Vagina (tissue), 2 donors: Measurements from ENCODE around the gene HDAC10.

Experiments
- POLR2A ChIP-seq, 2 donors: fragments of 450-650 bp; IDR thresholded peaks; one replicate each; pipeline ENCODE4 v1.6.1; 2017; ENCODE audit warnings: antibody characterized with exemption in 2 of 2, mild to moderate bottlenecking in 2 of 2, moderate library complexity in 2 of 2
- POLR2AphosphoS5 ChIP-seq, 2 donors: sonication (generic); formaldehyde crosslinking; IDR thresholded peaks; one replicate each; pipeline ENCODE4 v1.9.0; 2017; ENCODE audit warnings: antibody characterized with exemption in 2 of 2, mild to moderate bottlenecking in 2 of 2, low read depth in 1 of 2; ENCODE audit not compliant: insufficient read depth in 1 of 2
- TF ChIP-seq, protein P1 (sequence below), 3 experiments: fragments of 450-650 bp in 2 of 3; fragments of 200-600 bp in 1 of 3; sonication (generic) in 1 of 3; IDR thresholded peaks; one replicate each; pipeline ENCODE4 v1.5.1; 2017 to 2019; ENCODE audit warnings: antibody characterized with exemption in 3 of 3, mild to moderate bottlenecking in 2 of 3, moderate library complexity in 2 of 3

DNA sequence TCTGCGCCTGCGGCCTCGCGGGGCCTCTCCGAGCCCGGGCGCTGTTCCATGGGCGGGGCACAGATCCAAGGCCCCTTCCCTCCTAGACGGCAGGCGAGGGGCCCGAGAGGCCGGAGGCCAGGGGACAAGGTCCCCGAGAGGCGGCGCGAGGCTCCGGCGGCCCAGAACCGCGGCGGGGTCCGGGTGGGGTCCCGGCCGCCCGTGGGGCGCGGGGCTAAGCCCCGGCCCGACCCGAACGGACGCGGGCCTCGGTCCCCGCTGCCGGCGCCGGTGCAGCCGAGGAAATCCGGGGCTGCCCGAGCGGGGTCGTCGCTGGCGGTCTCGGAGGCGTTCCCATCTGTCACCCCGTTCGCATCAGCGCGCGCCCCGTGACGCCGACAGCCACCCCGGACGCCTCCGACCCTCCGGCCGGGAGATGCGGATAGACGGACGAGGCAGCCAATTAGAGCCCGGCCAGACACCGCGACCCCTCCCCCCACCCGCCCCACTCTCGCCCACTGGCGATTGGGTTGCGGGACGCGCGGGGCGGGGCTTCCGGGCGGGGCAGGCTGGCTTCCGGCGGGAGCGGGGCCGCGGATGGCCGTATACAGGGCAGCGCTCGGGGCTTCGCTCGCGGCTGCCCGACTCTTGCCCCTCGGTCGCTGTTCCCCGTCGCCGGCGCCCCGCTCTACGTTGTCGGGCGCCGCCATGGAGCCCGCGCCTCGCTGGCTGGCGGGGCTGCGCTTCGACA is 50.4 kb downstream of the HDAC10 start, which contains the start of gene SELENOO:
- TF ChIP-seq POLR2AphosphoS5 (IDR thresholded peaks at IDR 0.05; ENCODE audit: insufficient read depth in 1 of 2, low read depth in 1 of 2) (peak; percentile 33 to 81), POLR2A (IDR thresholded peaks at IDR 0.05) (peak in 1 of 2 donors; percentile 77)
- TF ChIP-seq, protein P1, sequence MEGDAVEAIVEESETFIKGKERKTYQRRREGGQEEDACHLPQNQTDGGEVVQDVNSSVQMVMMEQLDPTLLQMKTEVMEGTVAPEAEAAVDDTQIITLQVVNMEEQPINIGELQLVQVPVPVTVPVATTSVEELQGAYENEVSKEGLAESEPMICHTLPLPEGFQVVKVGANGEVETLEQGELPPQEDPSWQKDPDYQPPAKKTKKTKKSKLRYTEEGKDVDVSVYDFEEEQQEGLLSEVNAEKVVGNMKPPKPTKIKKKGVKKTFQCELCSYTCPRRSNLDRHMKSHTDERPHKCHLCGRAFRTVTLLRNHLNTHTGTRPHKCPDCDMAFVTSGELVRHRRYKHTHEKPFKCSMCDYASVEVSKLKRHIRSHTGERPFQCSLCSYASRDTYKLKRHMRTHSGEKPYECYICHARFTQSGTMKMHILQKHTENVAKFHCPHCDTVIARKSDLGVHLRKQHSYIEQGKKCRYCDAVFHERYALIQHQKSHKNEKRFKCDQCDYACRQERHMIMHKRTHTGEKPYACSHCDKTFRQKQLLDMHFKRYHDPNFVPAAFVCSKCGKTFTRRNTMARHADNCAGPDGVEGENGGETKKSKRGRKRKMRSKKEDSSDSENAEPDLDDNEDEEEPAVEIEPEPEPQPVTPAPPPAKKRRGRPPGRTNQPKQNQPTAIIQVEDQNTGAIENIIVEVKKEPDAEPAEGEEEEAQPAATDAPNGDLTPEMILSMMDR (IDR thresholded peaks at IDR 0.05), result no peak
